ENCODE data around the gene RANBP9. TPM values are rescaled to one million over a fixed set of nuclear protein-coding genes. Genes with fewer than 3 reads are reported as not detected.

The RANBP9 gene
- total RNA-seq, 4 donors from 2014 or later = 44.7 to 93.1 (median 63.3) TPM

DNA sequence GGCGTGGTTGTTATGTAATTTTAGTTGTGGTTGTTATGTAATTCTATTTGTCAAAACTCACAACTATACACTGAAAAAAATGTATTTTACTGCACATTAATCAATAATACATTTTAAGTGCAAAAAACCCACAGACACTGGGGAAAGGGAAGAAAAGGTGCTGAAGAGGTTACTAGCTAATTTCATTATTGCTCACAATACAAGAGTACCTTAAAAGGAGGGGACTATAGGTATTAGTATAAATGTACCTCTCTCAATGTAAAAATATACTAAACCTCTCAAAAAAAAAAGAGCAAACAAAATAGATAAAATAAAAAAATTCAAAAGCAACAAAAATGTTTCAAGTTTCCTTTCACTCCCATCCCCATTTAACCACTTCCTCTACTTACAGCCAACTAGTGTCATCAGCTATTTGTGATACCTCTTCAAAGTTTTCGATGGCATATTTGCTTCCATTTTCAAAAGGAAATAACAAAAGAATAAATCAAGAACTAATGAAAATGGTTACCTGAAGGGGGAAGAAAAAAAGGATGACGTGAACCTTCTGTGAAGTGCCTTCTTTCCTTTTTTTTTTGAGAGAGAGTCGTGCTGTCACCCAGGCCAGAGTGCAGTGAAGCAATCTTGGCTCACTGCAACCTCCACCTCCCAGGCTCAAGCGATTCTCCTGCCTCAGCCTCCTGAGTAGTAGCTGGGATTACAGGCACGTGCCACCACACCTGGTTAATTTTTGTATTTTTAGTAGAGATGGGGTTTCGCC, 30.2 kb downstream of the RANBP9 start:
- H3K4me3 ChIP-seq = no peak overlapping the region
- no peak overlapping the region for H3K27ac ChIP-seq
- ATAC-seq = no peak
- TF ChIP-seq POLR2A (IDR thresholded peaks at IDR 0.05) (no peak), CTCF (IDR thresholded peaks at IDR 0.05 in 4 of 5, conservative IDR thresholded peaks at IDR 0.05 in 1 of 5) (no peak)
- H3K4me1 ChIP-seq = peaks cover 0 to 7% of the 10 kb centered on the region in 2 donors
- in situ Hi-C loops (cut with MboI; ENCODE audit: low sequenced_read_pairs in 4 of 4) = no loop called here
- DNase-seq = no peak
- H3K36me3 ChIP-seq = no peaks in the 10 kb centered on the region
- intact Hi-C loops (cut with DNase I; ENCODE audit: low total_unique reads) = no loop called here
- no peaks in the 10 kb centered on the region for H3K9me3 ChIP-seq
- no peaks in the 10 kb centered on the region for H3K27me3 ChIP-seq

DNA sequence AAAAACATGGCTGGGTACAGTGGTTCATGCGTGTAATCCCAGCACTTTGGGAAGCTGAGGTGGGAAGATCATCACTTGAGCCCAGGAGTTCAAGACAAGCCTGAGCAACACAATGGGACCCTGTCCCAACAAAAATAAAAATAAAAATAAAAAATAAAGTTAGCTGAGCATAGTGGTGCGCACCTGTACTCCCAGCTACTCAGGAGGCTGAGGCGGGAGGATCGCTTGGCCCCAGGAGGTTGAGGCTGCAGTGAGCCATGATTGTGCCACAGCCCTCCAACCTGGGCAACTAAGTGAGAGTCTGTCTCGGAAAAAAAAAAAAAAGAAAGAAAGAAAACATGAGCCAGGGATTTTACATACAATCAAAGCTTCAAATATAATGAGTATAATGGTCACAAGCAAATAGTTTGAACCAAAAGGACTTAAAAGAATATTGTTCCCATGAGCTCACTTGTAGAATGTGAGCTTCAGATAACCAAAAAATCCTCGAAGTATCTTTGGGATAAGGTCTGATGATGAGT, 31.1 kb downstream of the RANBP9 start:
- Histone ChIP-seq H3K27ac (no peak overlapping the region), H3K4me3 (no peak overlapping the region), H3K27me3 (no peaks in the 10 kb centered on the region), H3K36me3 (no peaks in the 10 kb centered on the region), H3K4me1 (peaks cover 0 to 7% of the 10 kb centered on the region in 2 donors), H3K9me3 (no peaks in the 10 kb centered on the region)
- intact Hi-C loops (cut with DNase I; ENCODE audit: low total_unique reads) (no loop called here), in situ Hi-C loops (cut with MboI; ENCODE audit: low sequenced_read_pairs in 4 of 4) (no loop called here)
- ATAC-seq = no peak
- TF ChIP-seq CTCF (IDR thresholded peaks at IDR 0.05 in 4 of 5, conservative IDR thresholded peaks at IDR 0.05 in 1 of 5) = no peak
- TF ChIP-seq POLR2A (IDR thresholded peaks at IDR 0.05) = no peak
- no peak for DNase-seq

DNA sequence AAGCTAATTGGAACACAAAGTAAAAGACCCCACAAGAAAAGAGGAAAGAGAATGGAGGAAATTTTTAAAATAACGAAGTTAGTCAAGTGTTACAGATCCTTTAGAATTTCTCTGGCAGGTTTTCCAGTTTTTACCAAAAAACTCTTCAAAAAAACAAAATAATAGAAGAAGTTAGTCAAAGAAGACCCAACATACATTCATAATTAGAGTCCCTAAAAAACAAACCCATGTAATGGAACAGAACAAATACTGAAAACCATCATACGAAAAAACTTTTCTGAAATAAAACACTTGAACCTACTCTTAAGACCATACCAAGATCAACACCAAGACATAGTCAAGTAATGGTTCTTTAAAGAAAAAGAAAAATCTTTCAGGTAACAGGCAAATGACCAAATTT, 31.6 kb downstream of the RANBP9 start:
- DNase-seq (no peak), ATAC-seq (no peak)
- Histone ChIP-seq H3K27ac (no peak overlapping the region), H3K4me1 (peaks cover 0 to 7% of the 10 kb centered on the region in 2 donors), H3K36me3 (no peaks in the 10 kb centered on the region), H3K4me3 (no peak overlapping the region), H3K27me3 (no peaks in the 10 kb centered on the region), H3K9me3 (no peaks in the 10 kb centered on the region)
- intact Hi-C loops (cut with DNase I; ENCODE audit: low total_unique reads) (no loop called here), in situ Hi-C loops (cut with MboI; ENCODE audit: low sequenced_read_pairs in 4 of 4) (no loop called here)
- TF ChIP-seq CTCF (IDR thresholded peaks at IDR 0.05 in 4 of 5, conservative IDR thresholded peaks at IDR 0.05 in 1 of 5) (no peak), POLR2A (IDR thresholded peaks at IDR 0.05) (no peak)

- H3K27me3 ChIP-seq = no peaks in the 10 kb centered on the region
- intact Hi-C loops (cut with DNase I; ENCODE audit: low total_unique reads) = no loop called here
- TF ChIP-seq POLR2A (IDR thresholded peaks at IDR 0.05) (no peak), CTCF (IDR thresholded peaks at IDR 0.05 in 4 of 5, conservative IDR thresholded peaks at IDR 0.05 in 1 of 5) (no peak)
- H3K9me3 ChIP-seq = no peaks in the 10 kb centered on the region
- H3K4me1 ChIP-seq = no peaks in the 10 kb centered on the region
- no peak overlapping the region for H3K4me3 ChIP-seq
- H3K27ac ChIP-seq = peak overlapping the region in 3 of 4 donors; percentile 15 to 43 (median 16)
- in situ Hi-C loops (cut with MboI; ENCODE audit: low sequenced_read_pairs in 4 of 4) = no loop called here
- ATAC-seq (no peak), DNase-seq (no peak)
- no peaks in the 10 kb centered on the region for H3K36me3 ChIP-seq
Measured at GRCh38 chr6:13678255-13678983, 33.2 kb downstream of the RANBP9 start.

Data from gastrocnemius medialis (tissue), 4 donors.